Measurements from ENCODE around the gene CDH13.

CDH13 gene

DNA sequence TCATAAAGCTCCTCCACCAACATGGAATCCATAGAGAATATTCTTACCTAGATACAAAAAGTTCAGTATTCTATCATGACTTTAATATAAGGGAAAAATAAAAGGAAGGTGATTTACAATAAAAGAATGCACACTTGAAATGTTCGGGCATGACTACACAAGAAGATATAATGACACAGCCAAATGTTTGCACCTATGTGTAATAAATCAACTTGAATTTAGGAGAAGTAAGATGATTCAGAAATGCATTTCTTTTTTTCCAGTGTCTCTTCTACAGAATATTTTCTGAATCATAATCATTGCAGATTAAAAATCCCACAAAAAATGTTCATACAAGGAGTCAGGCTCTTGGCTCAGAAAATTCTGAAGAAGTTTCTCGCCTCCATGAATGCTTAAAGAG lies 777.0 kb downstream of the CDH13 start:
- TF ChIP-seq, protein P1, sequence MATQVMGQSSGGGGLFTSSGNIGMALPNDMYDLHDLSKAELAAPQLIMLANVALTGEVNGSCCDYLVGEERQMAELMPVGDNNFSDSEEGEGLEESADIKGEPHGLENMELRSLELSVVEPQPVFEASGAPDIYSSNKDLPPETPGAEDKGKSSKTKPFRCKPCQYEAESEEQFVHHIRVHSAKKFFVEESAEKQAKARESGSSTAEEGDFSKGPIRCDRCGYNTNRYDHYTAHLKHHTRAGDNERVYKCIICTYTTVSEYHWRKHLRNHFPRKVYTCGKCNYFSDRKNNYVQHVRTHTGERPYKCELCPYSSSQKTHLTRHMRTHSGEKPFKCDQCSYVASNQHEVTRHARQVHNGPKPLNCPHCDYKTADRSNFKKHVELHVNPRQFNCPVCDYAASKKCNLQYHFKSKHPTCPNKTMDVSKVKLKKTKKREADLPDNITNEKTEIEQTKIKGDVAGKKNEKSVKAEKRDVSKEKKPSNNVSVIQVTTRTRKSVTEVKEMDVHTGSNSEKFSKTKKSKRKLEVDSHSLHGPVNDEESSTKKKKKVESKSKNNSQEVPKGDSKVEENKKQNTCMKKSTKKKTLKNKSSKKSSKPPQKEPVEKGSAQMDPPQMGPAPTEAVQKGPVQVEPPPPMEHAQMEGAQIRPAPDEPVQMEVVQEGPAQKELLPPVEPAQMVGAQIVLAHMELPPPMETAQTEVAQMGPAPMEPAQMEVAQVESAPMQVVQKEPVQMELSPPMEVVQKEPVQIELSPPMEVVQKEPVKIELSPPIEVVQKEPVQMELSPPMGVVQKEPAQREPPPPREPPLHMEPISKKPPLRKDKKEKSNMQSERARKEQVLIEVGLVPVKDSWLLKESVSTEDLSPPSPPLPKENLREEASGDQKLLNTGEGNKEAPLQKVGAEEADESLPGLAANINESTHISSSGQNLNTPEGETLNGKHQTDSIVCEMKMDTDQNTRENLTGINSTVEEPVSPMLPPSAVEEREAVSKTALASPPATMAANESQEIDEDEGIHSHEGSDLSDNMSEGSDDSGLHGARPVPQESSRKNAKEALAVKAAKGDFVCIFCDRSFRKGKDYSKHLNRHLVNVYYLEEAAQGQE (IDR thresholded peaks at IDR 0.05; ENCODE audit: insufficient read depth in 1 of 2, low read depth in 2 of 2, low read length in 2 of 2), result no peak
- no peak for TF ChIP-seq POLR2AphosphoS5 (IDR thresholded peaks at IDR 0.05; ENCODE audit: low read depth, low read length)
- TF ChIP-seq FOXP2 (optimal IDR thresholded peaks at IDR 0.05; ENCODE audit: borderline replicate concordance, extremely low read depth, extremely low read length, insufficient read depth), result no peak
- no peak for TF ChIP-seq TAF1 (IDR thresholded peaks at IDR 0.05; ENCODE audit: borderline replicate concordance, insufficient read depth, low read length)
- no peak for TF ChIP-seq SIN3A (IDR thresholded peaks at IDR 0.05; ENCODE audit: borderline replicate concordance, insufficient read depth, low read length)

DNA sequence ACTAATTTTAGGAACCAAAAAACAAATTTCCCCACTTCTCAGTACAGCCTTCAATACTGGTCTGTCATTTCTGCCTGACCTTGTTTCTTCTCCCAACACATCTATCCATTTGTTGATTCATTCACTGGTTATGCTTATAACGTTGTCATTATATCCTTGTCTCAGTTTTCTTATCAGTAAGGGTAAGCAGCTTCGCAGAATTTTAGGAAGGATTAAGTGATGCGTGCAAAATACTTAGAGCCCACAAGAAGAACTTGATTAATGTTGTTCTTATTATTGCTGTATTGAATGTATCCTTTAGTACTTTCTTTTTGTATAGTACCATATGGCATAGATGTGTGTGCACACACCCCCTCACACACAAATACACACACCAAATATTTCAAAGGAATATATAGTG lies 777.5 kb downstream of the CDH13 start:
- TF ChIP-seq, protein P1 (IDR thresholded peaks at IDR 0.05; ENCODE audit: insufficient read depth in 1 of 2, low read depth in 2 of 2, low read length in 2 of 2), result no peak
- TF ChIP-seq FOXP2 (optimal IDR thresholded peaks at IDR 0.05; ENCODE audit: borderline replicate concordance, extremely low read depth, extremely low read length, insufficient read depth) (no peak), TAF1 (IDR thresholded peaks at IDR 0.05; ENCODE audit: borderline replicate concordance, insufficient read depth, low read length) (no peak), POLR2AphosphoS5 (IDR thresholded peaks at IDR 0.05; ENCODE audit: low read depth, low read length) (no peak), SIN3A (IDR thresholded peaks at IDR 0.05; ENCODE audit: borderline replicate concordance, insufficient read depth, low read length) (no peak)

DNA sequence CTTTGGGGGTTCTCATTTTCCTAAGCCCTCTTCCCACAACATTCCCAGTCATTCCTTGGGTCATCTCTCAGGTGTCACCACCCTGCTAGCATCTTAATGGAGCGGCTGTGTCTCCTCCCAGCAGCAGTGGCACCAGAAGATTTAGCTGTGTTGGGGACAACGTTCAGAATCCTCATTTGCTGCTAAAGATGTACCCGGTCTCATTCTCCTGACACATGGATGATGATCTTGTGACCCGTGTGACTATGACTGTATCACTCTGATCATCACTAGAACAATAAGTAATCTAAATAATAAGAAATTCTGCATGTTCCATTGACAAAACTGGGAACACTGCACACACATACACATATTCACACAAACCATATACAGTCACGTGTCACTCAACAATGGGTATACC lies 781.2 kb downstream of the CDH13 start:
- TF ChIP-seq, protein P1 (IDR thresholded peaks at IDR 0.05; ENCODE audit: insufficient read depth in 1 of 2, low read depth in 2 of 2, low read length in 2 of 2), result no peak
- TF ChIP-seq FOXP2 (optimal IDR thresholded peaks at IDR 0.05; ENCODE audit: borderline replicate concordance, extremely low read depth, extremely low read length, insufficient read depth) (no peak), TAF1 (IDR thresholded peaks at IDR 0.05; ENCODE audit: borderline replicate concordance, insufficient read depth, low read length) (no peak), SIN3A (IDR thresholded peaks at IDR 0.05; ENCODE audit: borderline replicate concordance, insufficient read depth, low read length) (no peak), POLR2AphosphoS5 (IDR thresholded peaks at IDR 0.05; ENCODE audit: low read depth, low read length) (no peak)

DNA sequence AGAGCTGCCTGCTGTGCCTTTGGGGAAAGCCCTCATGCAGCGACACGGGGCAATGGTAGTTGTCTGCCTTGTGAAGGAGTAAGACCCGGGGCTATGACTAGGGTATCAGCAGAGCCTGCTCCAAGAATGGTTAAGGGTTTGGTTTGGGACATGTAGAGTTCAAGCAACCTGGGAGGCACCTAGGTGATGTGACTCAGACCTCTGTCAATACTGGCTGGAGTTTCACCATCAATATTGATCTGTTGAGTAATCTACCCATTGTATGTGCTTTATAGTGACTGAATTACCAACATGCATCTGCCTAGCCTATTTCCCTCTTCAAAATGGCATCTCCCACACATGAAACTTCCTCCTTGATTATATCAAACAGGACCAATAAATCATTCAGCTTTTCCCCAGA lies 782.6 kb downstream of the CDH13 start:
- TF ChIP-seq FOXP2 (optimal IDR thresholded peaks at IDR 0.05; ENCODE audit: borderline replicate concordance, extremely low read depth, extremely low read length, insufficient read depth), result no peak
- TF ChIP-seq, protein P1 (IDR thresholded peaks at IDR 0.05; ENCODE audit: insufficient read depth in 1 of 2, low read depth in 2 of 2, low read length in 2 of 2), result no peak
- no peak for TF ChIP-seq POLR2AphosphoS5 (IDR thresholded peaks at IDR 0.05; ENCODE audit: low read depth, low read length)
- TF ChIP-seq TAF1 (IDR thresholded peaks at IDR 0.05; ENCODE audit: borderline replicate concordance, insufficient read depth, low read length), result no peak

DNA sequence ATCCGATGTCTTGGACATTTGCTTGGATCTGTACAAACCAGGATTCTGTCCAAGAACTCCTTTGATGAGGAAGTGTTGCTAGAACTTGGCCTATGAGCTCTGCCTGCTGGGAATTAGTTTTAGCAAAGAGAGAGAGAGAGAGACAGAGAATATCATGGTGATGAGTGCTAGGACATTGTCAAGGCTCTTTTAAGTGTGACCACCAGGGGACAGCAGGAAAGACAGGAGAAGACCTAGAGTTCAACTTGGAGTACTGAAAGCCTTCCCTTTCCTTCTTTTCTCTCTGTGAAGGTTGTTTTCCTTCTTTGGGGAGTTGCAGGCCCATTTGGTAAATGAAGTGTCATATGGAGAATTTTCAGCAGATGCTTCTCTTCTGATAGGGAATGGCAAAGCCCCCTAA lies 791.8 kb downstream of the CDH13 start:
- TF ChIP-seq TAF1 (IDR thresholded peaks at IDR 0.05; ENCODE audit: borderline replicate concordance, insufficient read depth, low read length), result no peak
- no peak for TF ChIP-seq POLR2AphosphoS5 (IDR thresholded peaks at IDR 0.05; ENCODE audit: low read depth, low read length)
- TF ChIP-seq, protein P1 (IDR thresholded peaks at IDR 0.05; ENCODE audit: insufficient read depth in 1 of 2, low read depth in 2 of 2, low read length in 2 of 2), result no peak
- no peak for TF ChIP-seq SIN3A (IDR thresholded peaks at IDR 0.05; ENCODE audit: borderline replicate concordance, insufficient read depth, low read length)
- TF ChIP-seq FOXP2 (optimal IDR thresholded peaks at IDR 0.05; ENCODE audit: borderline replicate concordance, extremely low read depth, extremely low read length, insufficient read depth), result no peak
